BE2C (cell line): ENCODE data around the gene NADK2. TPM values are rescaled to one million over a fixed set of nuclear protein-coding genes. Genes with fewer than 3 reads are reported as not detected.
"Not testable (repeated sequence)": the region's sequence is repeated elsewhere in the genome, so short reads cannot be mapped to it uniquely, and the experiment has no call there.

Experiments
- DNase-seq: peaks from one replicate; pipeline ENCODE4 v3.0.0-alpha.2; 2020
- H3K27me3 ChIP-seq: fragments of 250-450 bp; sonication (Bioruptor Pico); 2 replicates; pipeline ENCODE4 v1.5.1; 2020; ENCODE audit warnings: mild to moderate bottlenecking
- H3K36me3 ChIP-seq: fragments of 250-450 bp; sonication (Bioruptor Pico); 2 replicates; pipeline ENCODE4 v1.5.1; 2020; ENCODE audit warnings: mild to moderate bottlenecking
- H3K4me1 ChIP-seq: fragments of 250-450 bp; sonication (Bioruptor Pico); 2 replicates; pipeline ENCODE4 v1.5.1; 2020
- H3K4me3 ChIP-seq: 2 replicates; pipeline ENCODE4 v1.5.1; 2011; ENCODE audit warnings: low read depth, low read length
- H3K9me3 ChIP-seq: fragments of 250-450 bp; sonication (Bioruptor Pico); 2 replicates; pipeline ENCODE4 v1.5.1; 2020
- CTCF ChIP-seq: IDR thresholded peaks from 2 replicates; pipeline ENCODE4 v1.5.1; 2012; ENCODE audit warnings: mild to moderate bottlenecking, low read depth, low read length
- polyA plus RNA-seq: library from polyadenylated mRNA; unstranded; fragments of >200 nt; gene quantifications from one replicate; pipeline ENCODE4 v1.2.1, GENCODE V29; 2012; ENCODE audit warnings: low read depth, missing spikeins; ENCODE audit not compliant: insufficient read length, insufficient read depth

NADK2 gene
- polyA plus RNA-seq, result 12.1 TPM

- H3K36me3 ChIP-seq, result no peaks in the 10 kb centered on the region
Measured at GRCh38 chr5:36241631-36242533, at the start of gene NADK2. Gene NADK2, minus strand, starts transcription at chr5:36241925. Its CDS starts 127 bp downstream, at chr5:36241798.

DNA sequence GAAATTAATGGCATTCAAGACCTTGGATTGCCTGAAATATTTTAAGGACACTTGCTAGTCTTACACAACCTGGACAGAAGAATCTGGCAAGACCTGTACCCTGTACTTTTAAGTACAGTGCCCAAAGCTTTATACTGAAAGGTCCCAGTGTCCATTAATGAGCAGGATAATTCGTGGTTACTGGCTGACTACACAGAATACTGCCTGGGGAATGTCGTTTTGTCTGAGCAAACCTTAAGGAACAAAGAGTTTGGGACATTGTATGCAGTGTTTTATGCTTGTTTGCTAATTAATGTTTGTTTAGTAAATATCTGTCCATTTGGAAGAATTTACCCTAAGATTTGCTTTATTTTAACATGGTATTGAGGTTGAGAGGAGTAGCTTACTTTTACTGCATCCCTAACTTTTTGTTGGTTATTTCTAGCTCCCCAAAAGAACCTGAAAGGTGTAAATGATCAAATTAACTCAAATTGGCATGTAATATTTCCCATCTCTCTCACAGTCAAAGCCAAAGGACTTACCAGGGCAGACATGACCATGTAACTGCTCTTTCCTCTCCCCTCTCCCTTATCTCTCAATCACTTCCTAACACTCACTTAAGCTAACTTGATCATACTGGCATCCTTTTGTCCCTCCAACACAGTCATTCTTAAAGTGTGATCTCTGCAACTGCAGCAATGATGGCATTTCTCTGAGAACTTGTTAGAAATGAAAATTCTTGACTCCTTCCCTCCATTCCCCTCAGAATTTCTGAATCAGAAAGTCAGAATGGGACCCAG lies 44.3 kb upstream of the NADK2 start:
- no peaks in the 10 kb centered on the region for H3K4me1 ChIP-seq
- H3K9me3 ChIP-seq, result no peaks in the 10 kb centered on the region
- peaks cover 3% of the 10 kb centered on the region for H3K27me3 ChIP-seq
- no peak for TF ChIP-seq CTCF
- no peak for DNase-seq
- no peaks in the 10 kb centered on the region for H3K36me3 ChIP-seq
- no peak overlapping the region for H3K4me3 ChIP-seq

More at GRCh38 chr5:36241631-36242533, at the start of gene NADK2:
- H3K27me3 ChIP-seq, result no peaks in the 10 kb centered on the region
- TF ChIP-seq CTCF, result peak; percentile 68
- H3K4me3 ChIP-seq, result peak within 1 kb of the TSS; percentile 84
- peak; percentile 96 for DNase-seq
- H3K4me1 ChIP-seq, result peaks cover 3% of the 10 kb centered on the region
- H3K9me3 ChIP-seq, result peaks cover 3% of the 10 kb centered on the region; the same call in 1 of the 2 replicates

DNA sequence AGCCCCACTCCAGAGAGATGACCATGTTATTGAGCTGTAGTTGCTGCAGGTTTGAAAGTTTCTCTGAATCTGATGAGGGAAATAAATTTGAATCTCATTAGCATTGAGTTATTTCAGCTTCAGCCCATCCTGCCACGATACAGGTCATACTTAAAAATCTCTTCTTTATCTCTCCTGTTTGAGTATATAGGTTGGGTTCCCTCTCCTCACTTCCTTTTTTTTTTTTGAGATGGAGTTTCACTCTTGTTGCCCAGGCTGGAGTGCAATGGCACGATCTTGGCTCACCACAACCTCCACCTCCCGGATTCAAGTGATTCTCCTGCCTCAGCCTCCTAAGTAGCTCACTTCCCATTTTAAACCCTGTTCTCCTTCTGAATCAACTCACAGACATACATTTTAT lies 42.0 kb upstream of the NADK2 start:
- H3K36me3 ChIP-seq, H3K4me1 ChIP-seq, H3K27me3 ChIP-seq, H3K9me3 ChIP-seq, H3K4me3 ChIP-seq, DNase-seq: not testable (repeated sequence)

GRCh38 chr5:36281626-36282025 lies 39.9 kb upstream of the NADK2 start:
- no peak for DNase-seq
- H3K4me3 ChIP-seq, result no peak overlapping the region
- no peaks in the 10 kb centered on the region for H3K4me1 ChIP-seq
- no peaks in the 10 kb centered on the region for H3K9me3 ChIP-seq
- H3K36me3 ChIP-seq, result no peaks in the 10 kb centered on the region
- no peak for TF ChIP-seq CTCF
- H3K27me3 ChIP-seq, result peaks cover 3% of the 10 kb centered on the region

- no peak for TF ChIP-seq CTCF
- Histone ChIP-seq H3K4me3 (no peak overlapping the region), H3K9me3 (no peaks in the 10 kb centered on the region), H3K4me1 (no peaks in the 10 kb centered on the region), H3K27me3 (no peaks in the 10 kb centered on the region; the same call in 1 of the 2 replicates), H3K36me3 (no peaks in the 10 kb centered on the region)
- DNase-seq, result no peak
Measured at GRCh38 chr5:36279054-36279698, 37.5 kb upstream of the NADK2 start.

DNA sequence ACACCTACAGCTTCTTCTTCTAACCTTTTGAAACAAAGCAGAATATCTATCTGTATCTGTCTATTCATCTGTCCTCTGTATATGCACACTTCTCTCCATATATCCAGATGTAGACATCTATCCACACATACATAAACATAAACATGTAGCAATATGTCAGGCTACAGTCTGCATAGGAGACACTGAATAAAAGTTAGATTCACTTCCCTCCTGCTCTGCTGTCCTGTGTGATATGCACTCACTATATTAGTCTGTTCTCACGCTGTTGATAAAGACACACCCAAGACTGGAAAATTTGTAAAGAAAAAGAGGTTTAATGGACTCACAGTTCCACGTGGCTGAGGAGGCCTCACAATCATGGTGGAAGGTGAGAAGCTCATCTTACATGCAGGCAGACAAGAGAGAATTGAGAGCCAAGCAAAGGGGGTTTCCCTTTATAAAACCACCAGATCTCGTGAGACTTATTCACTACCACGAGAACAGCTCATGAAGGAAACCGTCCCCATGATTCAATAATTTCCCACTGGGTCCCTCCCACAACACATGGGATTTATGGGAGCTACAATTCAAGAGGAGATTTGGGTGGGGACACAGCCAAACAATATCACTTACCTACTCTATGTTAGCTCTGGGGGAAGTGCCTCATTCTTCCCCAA lies 35.9 kb upstream of the NADK2 start:
- no peak for DNase-seq

More for the DNA sequence above, 35.9 kb upstream of the NADK2 start:
- Histone ChIP-seq H3K9me3 (no peaks in the 10 kb centered on the region), H3K36me3 (no peaks in the 10 kb centered on the region), H3K4me3 (no peak overlapping the region), H3K4me1 (no peaks in the 10 kb centered on the region), H3K27me3 (peaks cover 3% of the 10 kb centered on the region; the same call in 1 of the 2 replicates)
- TF ChIP-seq CTCF, result no peak
